Fibroblast of skin of right biceps (primary cell): Measurements from ENCODE around the gene MMRN2.
"Not testable (repeated sequence)": the region's sequence is repeated elsewhere in the genome, so short reads cannot be mapped to it uniquely, and the experiment has no call there.

Source experiments
- DNase-seq: peaks from one replicate; pipeline ENCODE4 v3.0.0-alpha.2; 2013

Gene MMRN2

GRCh38 chr10:86954681-86955500, 2.5 kb downstream of the MMRN2 start:
- DNase-seq = no peak

GRCh38 chr10:86953747-86954680, 3.4 kb downstream of the MMRN2 start:
- peak; percentile 79 for DNase-seq

- DNase-seq = not testable (repeated sequence)
Observed at GRCh38 chr10:86952697-86953096, 4.7 kb downstream of the MMRN2 start.

- DNase-seq = no peak
Observed at GRCh38 chr10:86952106-86952505, 5.3 kb downstream of the MMRN2 start.

- no peak for DNase-seq
Observed at GRCh38 chr10:86951184-86951761, 6.1 kb downstream of the MMRN2 start.

- no peak for DNase-seq
Observed at GRCh38 chr10:86950349-86950748, 7.1 kb downstream of the MMRN2 start.

GRCh38 chr10:86947806-86948205, 9.6 kb downstream of the MMRN2 start:
- DNase-seq = not testable (repeated sequence)

GRCh38 chr10:86946213-86947155, 10.9 kb downstream of the MMRN2 start:
- DNase-seq = no peak

GRCh38 chr10:86945361-86946212, 11.8 kb downstream of the MMRN2 start:
- DNase-seq = peak; percentile 40

GRCh38 chr10:86944907-86945306, 12.5 kb downstream of the MMRN2 start:
- no peak for DNase-seq

GRCh38 chr10:86944471-86944870, 12.9 kb downstream of the MMRN2 start:
- no peak for DNase-seq

GRCh38 chr10:86944031-86944419, 13.4 kb downstream of the MMRN2 start:
- no peak for DNase-seq

GRCh38 chr10:86943316-86944030, 13.9 kb downstream of the MMRN2 start:
- no peak for DNase-seq

GRCh38 chr10:86942441-86943315, 14.7 kb downstream of the MMRN2 start:
- DNase-seq = peak; percentile 36

- DNase-seq = no peak
Observed at GRCh38 chr10:86941991-86942421, 15.4 kb downstream of the MMRN2 start.

GRCh38 chr10:86941426-86941825, 16.0 kb downstream of the MMRN2 start:
- DNase-seq = no peak

GRCh38 chr10:86940677-86941076, 16.7 kb downstream of the MMRN2 start:
- DNase-seq = no peak

GRCh38 chr10:86940076-86940475, 17.3 kb downstream of the MMRN2 start:
- not testable (repeated sequence) for DNase-seq

GRCh38 chr10:86938260-86938659, 19.2 kb downstream of the MMRN2 start:
- no peak for DNase-seq
